ENCODE measurements around the gene KCND2.

GRCh38 chr7:120741371-120742042 is 468.5 kb downstream of the KCND2 start:
- no peak for TF ChIP-seq POLR2A (IDR thresholded peaks at IDR 0.05; ENCODE audit: low read length)
- no peak for TF ChIP-seq GATA1 (IDR thresholded peaks at IDR 0.05; ENCODE audit: low read depth, low read length)

Data from erythroblast (primary cell).